Measurements from ENCODE around the gene PRICKLE1.

Gene PRICKLE1

DNA sequence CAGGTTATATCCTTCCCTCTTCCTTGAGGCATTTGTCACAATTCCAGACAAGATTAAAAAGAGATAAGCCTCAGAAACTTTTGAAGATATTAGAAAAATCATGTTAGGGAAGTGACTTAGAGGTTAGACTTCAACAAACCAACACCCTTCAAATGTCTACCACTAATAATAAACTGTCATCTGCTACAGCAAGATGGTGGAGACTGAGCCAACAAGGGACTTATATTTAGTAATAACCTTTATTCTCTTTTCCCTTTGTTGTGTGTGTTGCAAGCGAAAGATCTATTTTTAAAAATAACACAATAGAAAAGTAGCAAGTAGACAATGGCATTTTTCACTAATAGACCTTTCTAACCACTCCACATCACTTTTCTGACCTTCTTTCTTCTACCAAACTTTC is 28.6 kb downstream of the PRICKLE1 start:
- Histone ChIP-seq H3K27me3 (ENCODE audit: insufficient read depth, low read length) (no peaks in the 10 kb centered on the region), H3K27ac (ENCODE audit: low read depth, low read length, poor library complexity, severe bottlenecking) (no peak overlapping the region), H3K9me2 (ENCODE audit: low read depth, low read length) (no peaks in the 10 kb centered on the region), H3K9ac (ENCODE audit: low read length) (no peak overlapping the region), H3K4me3 (ENCODE audit: low read depth, low read length, poor library complexity, severe bottlenecking) (no peak overlapping the region), H3K4me1 (ENCODE audit: insufficient read depth, low read length, severe bottlenecking) (no peaks in the 10 kb centered on the region), H2AFZ (ENCODE audit: low read length) (no peak overlapping the region), H3K79me2 (ENCODE audit: insufficient read depth, low read length) (no peaks in the 10 kb centered on the region), H3K4me2 (ENCODE audit: low read length) (no peak overlapping the region), H3F3A (ENCODE audit: insufficient read depth, low read length) (no peaks in the 10 kb centered on the region), H3K36me3 (ENCODE audit: insufficient read depth, low read length) (no peaks in the 10 kb centered on the region), H4K20me1 (ENCODE audit: insufficient read depth, low read length) (no peaks in the 10 kb centered on the region), H3K9me3 (ENCODE audit: low read length) (no peaks in the 10 kb centered on the region)
- TF ChIP-seq, protein P1, sequence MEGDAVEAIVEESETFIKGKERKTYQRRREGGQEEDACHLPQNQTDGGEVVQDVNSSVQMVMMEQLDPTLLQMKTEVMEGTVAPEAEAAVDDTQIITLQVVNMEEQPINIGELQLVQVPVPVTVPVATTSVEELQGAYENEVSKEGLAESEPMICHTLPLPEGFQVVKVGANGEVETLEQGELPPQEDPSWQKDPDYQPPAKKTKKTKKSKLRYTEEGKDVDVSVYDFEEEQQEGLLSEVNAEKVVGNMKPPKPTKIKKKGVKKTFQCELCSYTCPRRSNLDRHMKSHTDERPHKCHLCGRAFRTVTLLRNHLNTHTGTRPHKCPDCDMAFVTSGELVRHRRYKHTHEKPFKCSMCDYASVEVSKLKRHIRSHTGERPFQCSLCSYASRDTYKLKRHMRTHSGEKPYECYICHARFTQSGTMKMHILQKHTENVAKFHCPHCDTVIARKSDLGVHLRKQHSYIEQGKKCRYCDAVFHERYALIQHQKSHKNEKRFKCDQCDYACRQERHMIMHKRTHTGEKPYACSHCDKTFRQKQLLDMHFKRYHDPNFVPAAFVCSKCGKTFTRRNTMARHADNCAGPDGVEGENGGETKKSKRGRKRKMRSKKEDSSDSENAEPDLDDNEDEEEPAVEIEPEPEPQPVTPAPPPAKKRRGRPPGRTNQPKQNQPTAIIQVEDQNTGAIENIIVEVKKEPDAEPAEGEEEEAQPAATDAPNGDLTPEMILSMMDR (IDR thresholded peaks at IDR 0.05; ENCODE audit: low read length), result no peak
- no peak for TF ChIP-seq EZH2 (IDR thresholded peaks at IDR 0.05; ENCODE audit: borderline replicate concordance, low read length)

DNA sequence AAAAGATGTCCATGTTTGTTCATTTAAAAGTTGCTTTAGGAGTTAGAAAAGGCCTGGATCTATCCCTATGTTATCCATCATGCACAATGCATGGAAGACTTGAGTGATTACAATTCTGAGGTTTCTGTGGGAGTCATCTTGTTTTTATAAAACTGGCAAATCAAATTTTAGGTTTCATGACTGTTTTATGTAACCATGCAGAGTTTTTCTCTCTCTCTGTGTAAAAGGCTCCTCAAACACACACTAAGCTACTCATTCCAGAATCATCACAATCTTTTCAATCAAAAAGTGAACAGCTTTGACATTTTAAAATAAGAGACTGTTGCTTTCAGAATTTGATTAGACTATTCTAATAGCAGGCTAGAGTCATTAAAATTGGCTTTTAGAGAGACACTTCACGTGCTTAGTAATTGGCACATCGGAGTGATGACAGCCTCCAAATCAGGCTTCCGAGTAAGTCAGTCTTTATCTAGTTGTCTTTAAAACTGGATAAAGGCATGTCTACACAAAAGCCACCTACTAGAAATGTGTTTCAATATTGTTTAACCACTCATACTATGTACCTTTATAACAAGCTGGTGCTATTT is 31.9 kb downstream of the PRICKLE1 start:
- no peaks in the 10 kb centered on the region for H3K79me2 ChIP-seq (ENCODE audit: insufficient read depth, low read length)
- H4K20me1 ChIP-seq (ENCODE audit: insufficient read depth, low read length), result no peaks in the 10 kb centered on the region
- H3K4me3 ChIP-seq (ENCODE audit: low read depth, low read length, poor library complexity, severe bottlenecking), result no peak overlapping the region
- no peaks in the 10 kb centered on the region for H3K9me3 ChIP-seq (ENCODE audit: low read length)
- H3K27ac ChIP-seq (ENCODE audit: low read depth, low read length, poor library complexity, severe bottlenecking), result no peak overlapping the region
- TF ChIP-seq, protein P1 (IDR thresholded peaks at IDR 0.05; ENCODE audit: low read length), result no peak
- no peak for TF ChIP-seq EZH2 (IDR thresholded peaks at IDR 0.05; ENCODE audit: borderline replicate concordance, low read length)
- H3K9ac ChIP-seq (ENCODE audit: low read length), result no peak overlapping the region
- H2AFZ ChIP-seq (ENCODE audit: low read length), result no peak overlapping the region
- no peaks in the 10 kb centered on the region for H3K27me3 ChIP-seq (ENCODE audit: insufficient read depth, low read length)
- no peaks in the 10 kb centered on the region for H3K36me3 ChIP-seq (ENCODE audit: insufficient read depth, low read length)
- no peaks in the 10 kb centered on the region for H3K4me1 ChIP-seq (ENCODE audit: insufficient read depth, low read length, severe bottlenecking)
- no peaks in the 10 kb centered on the region for H3K9me2 ChIP-seq (ENCODE audit: low read depth, low read length)
- no peaks in the 10 kb centered on the region for H3F3A ChIP-seq (ENCODE audit: insufficient read depth, low read length)
- H3K4me2 ChIP-seq (ENCODE audit: low read length), result no peak overlapping the region

DNA sequence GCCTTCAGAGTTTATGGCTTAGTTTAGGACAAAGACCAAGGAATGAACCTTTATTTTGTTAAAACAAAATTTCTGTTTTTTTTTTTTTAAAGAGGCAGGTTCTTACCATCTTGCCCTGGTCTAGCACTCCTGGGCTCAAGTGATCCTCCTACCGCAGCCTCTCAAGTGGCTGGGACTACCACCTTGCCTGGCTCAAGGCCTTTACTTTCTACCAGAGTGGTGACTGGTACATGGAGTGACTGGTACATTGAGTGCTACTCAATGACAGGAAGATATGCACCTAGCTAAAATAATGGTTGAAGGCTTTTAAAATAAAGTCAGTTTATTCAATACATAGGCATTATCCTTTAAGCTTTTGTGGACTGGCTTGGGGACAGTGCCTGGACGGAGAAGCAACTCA is 32.6 kb downstream of the PRICKLE1 start:
- Histone ChIP-seq H3K4me1 (ENCODE audit: insufficient read depth, low read length, severe bottlenecking) (no peaks in the 10 kb centered on the region), H2AFZ (ENCODE audit: low read length) (no peak overlapping the region), H3K4me3 (ENCODE audit: low read depth, low read length, poor library complexity, severe bottlenecking) (no peak overlapping the region), H3K27me3 (ENCODE audit: insufficient read depth, low read length) (no peaks in the 10 kb centered on the region), H3K9me2 (ENCODE audit: low read depth, low read length) (no peaks in the 10 kb centered on the region), H3K9ac (ENCODE audit: low read length) (no peak overlapping the region), H3K36me3 (ENCODE audit: insufficient read depth, low read length) (no peaks in the 10 kb centered on the region), H3F3A (ENCODE audit: insufficient read depth, low read length) (no peaks in the 10 kb centered on the region), H3K9me3 (ENCODE audit: low read length) (no peaks in the 10 kb centered on the region), H3K27ac (ENCODE audit: low read depth, low read length, poor library complexity, severe bottlenecking) (no peak overlapping the region), H3K4me2 (ENCODE audit: low read length) (no peak overlapping the region), H4K20me1 (ENCODE audit: insufficient read depth, low read length) (no peaks in the 10 kb centered on the region), H3K79me2 (ENCODE audit: insufficient read depth, low read length) (no peaks in the 10 kb centered on the region)
- TF ChIP-seq EZH2 (IDR thresholded peaks at IDR 0.05; ENCODE audit: borderline replicate concordance, low read length), result no peak
- TF ChIP-seq, protein P1 (IDR thresholded peaks at IDR 0.05; ENCODE audit: low read length), result no peak

All from OCI-LY1 (cell line).